Measurements from ENCODE around the gene C3. TPM values are rescaled to one million over a fixed set of nuclear protein-coding genes. Genes with fewer than 3 reads are reported as not detected.
A peak's percentile ranks its signal among the peaks of the same experiment; 100 is the strongest.

C3 gene
- total and polyA plus RNA-seq, 2 of the 13 experiments (the other 11 are each of a cell fraction or from before 2014, with no cell fraction given) = 1,455 to 6,272 TPM

GRCh38 chr19:6753178-6754031, 33.0 kb upstream of the C3 start (continued):
- TF ChIP-seq ARNT2 (CRISPR knock-in tag; IDR thresholded peaks at IDR 0.05; ENCODE audit: low read depth) (peak; percentile 93), ZNF343 (CRISPR knock-in tag; IDR thresholded peaks at IDR 0.05) (peak; percentile 10; the same call in 1 of the 2 replicates), ARNT (IDR thresholded peaks at IDR 0.05) (no peak), ZNF776 (CRISPR knock-in tag; IDR thresholded peaks at IDR 0.05) (no peak), CC2D1A (CRISPR knock-in tag; IDR thresholded peaks at IDR 0.05) (peak; percentile 89; the same call in 1 of the 2 replicates), TFDP2 (CRISPR knock-in tag; IDR thresholded peaks at IDR 0.05) (peak; percentile 88), POLR2A (IDR thresholded peaks at IDR 0.05; ENCODE audit: insufficient read depth in 1 of 2, low read depth in 2 of 2, low read length in 2 of 2) (peak in 1 of 2 experiments; percentile 37; a peak in 3 of 4 replicates), ZFP1 (CRISPR knock-in tag; IDR thresholded peaks at IDR 0.05) (no peak), NCOA1 (CRISPR knock-in tag; IDR thresholded peaks at IDR 0.05) (no peak), AGO1 (IDR thresholded peaks at IDR 0.05; ENCODE audit: low read depth, low read length, poor library complexity, severe bottlenecking) (peak; percentile 48), NR0B2 (CRISPR knock-in tag; IDR thresholded peaks at IDR 0.05) (peak; percentile 86; the same call in 1 of the 2 replicates), HNRNPUL1 (IDR thresholded peaks at IDR 0.05; ENCODE audit: low read depth, low read length) (no peak), PHF21A (CRISPR knock-in tag; IDR thresholded peaks at IDR 0.05) (no peak; the same call in 1 of the 2 replicates), ZNF275 (CRISPR knock-in tag; IDR thresholded peaks at IDR 0.05; ENCODE audit: borderline replicate concordance) (no peak), NFE2L1 (CRISPR knock-in tag; IDR thresholded peaks at IDR 0.05; ENCODE audit: borderline replicate concordance) (no peak), KAT8 (CRISPR knock-in tag; IDR thresholded peaks at IDR 0.05) (peak; percentile 69), ZBTB25 (CRISPR knock-in tag; IDR thresholded peaks at IDR 0.05) (0 out of 2 replicates have a peak, but pooled peaks have one; percentile 23), SMARCE1 (IDR thresholded peaks at IDR 0.05; ENCODE audit: borderline replicate concordance) (no peak), ZNF766 (CRISPR knock-in tag; IDR thresholded peaks at IDR 0.05; ENCODE audit: borderline replicate concordance) (0 out of 2 replicates have a peak, but pooled peaks have one; percentile 67), ZNF232 (CRISPR knock-in tag; IDR thresholded peaks at IDR 0.05; ENCODE audit: borderline replicate concordance) (no peak), ATAD3A (CRISPR knock-in tag; IDR thresholded peaks at IDR 0.05) (no peak), SUZ12 (IDR thresholded peaks at IDR 0.05; ENCODE audit: low read depth, low read length) (no peak), RAD51 (IDR thresholded peaks at IDR 0.05; ENCODE audit: borderline replicate concordance) (no peak), ZNF792 (CRISPR knock-in tag; IDR thresholded peaks at IDR 0.05) (peak; percentile 84; the same call in 1 of the 2 replicates)
- TF ChIP-seq, protein P1, sequence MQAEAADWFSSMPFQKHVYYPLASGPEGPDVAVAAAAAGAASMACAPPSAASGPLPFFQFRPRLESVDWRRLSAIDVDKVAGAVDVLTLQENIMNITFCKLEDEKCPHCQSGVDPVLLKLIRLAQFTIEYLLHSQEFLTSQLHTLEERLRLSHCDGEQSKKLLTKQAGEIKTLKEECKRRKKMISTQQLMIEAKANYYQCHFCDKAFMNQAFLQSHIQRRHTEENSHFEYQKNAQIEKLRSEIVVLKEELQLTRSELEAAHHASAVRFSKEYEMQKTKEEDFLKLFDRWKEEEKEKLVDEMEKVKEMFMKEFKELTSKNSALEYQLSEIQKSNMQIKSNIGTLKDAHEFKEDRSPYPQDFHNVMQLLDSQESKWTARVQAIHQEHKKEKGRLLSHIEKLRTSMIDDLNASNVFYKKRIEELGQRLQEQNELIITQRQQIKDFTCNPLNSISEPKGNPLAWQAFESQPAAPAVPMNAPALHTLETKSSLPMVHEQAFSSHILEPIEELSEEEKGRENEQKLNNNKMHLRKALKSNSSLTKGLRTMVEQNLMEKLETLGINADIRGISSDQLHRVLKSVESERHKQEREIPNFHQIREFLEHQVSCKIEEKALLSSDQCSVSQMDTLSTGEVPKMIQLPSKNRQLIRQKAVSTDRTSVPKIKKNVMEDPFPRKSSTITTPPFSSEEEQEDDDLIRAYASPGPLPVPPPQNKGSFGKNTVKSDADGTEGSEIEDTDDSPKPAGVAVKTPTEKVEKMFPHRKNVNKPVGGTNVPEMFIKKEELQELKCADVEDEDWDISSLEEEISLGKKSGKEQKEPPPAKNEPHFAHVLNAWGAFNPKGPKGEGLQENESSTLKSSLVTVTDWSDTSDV (CRISPR knock-in tag; IDR thresholded peaks at IDR 0.05) = peak; percentile 66; the same call in 1 of the 2 replicates
